Lung microvascular endothelial cell (primary cell): Measurements from ENCODE around the gene SPATS2. TPM values are rescaled to one million over a fixed set of nuclear protein-coding genes. Genes with fewer than 3 reads are reported as not detected.

Source experiments
- DNase-seq, 2 donors: peaks; one replicate each; pipeline versions ENCODE4 v3.0.0 to v3.0.0-alpha.2; 2010; ENCODE audit warnings: low read depth in 2 of 2
- total RNA-seq: library from RNA; depleted of rRNA; stranded (reverse); fragments of >200 nt; gene quantifications from 2 replicates; pipeline ENCODE4 v1.2.1, GENCODE V29; 2014

The SPATS2 gene
- total RNA-seq, 1 donor from 2014 or later: 11.7 TPM

GRCh38 chr12:49553512-49554088, 186.3 kb downstream of the SPATS2 start:
- DNase-seq: peak; percentile 44 to 45

GRCh38 chr12:49554266-49554665, 187.0 kb downstream of the SPATS2 start:
- no peak for DNase-seq

GRCh38 chr12:49555631-49556390, 188.5 kb downstream of the SPATS2 start:
- DNase-seq: no peak

GRCh38 chr12:49556391-49557186, 189.3 kb downstream of the SPATS2 start:
- no peak for DNase-seq

GRCh38 chr12:49557187-49557916, 190.1 kb downstream of the SPATS2 start:
- DNase-seq: no peak

GRCh38 chr12:49557917-49558215, 190.6 kb downstream of the SPATS2 start:
- no peak for DNase-seq

- no peak for DNase-seq
Observed at GRCh38 chr12:49558526-49558925, 191.3 kb downstream of the SPATS2 start.

GRCh38 chr12:49559011-49559675, 191.9 kb downstream of the SPATS2 start:
- no peak for DNase-seq

- peak in 1 of 2 donors; percentile 38 for DNase-seq
Observed at GRCh38 chr12:49560695-49561094, 193.4 kb downstream of the SPATS2 start.

- DNase-seq: no peak
Observed at GRCh38 chr12:49562233-49562632, 195.0 kb downstream of the SPATS2 start.

GRCh38 chr12:49562831-49563230, 195.6 kb downstream of the SPATS2 start:
- DNase-seq: no peak

GRCh38 chr12:49563951-49564685, 196.9 kb downstream of the SPATS2 start:
- no peak for DNase-seq

- no peak for DNase-seq
Observed at GRCh38 chr12:49564686-49565405, 197.6 kb downstream of the SPATS2 start.

GRCh38 chr12:49565406-49566265, 198.4 kb downstream of the SPATS2 start:
- DNase-seq: no peak

GRCh38 chr12:49566361-49566760, 199.1 kb downstream of the SPATS2 start:
- DNase-seq: no peak

- DNase-seq: no peak
Observed at GRCh38 chr12:49567302-49567610, 200.0 kb downstream of the SPATS2 start.

GRCh38 chr12:49567611-49568441, 200.6 kb downstream of the SPATS2 start, which contains the start of gene MCRS1:
MCRS1 (minus strand) TSS chr12:49568142; CDS start chr12:49566731, 1,411 bp downstream.
- peak; percentile 95 to 96 for DNase-seq
